ENCODE results near the gene SEC23A. TPM values are rescaled to one million over a fixed set of nuclear protein-coding genes. Genes with fewer than 3 reads are reported as not detected.
"Not testable (repeated sequence)": the region's sequence is repeated elsewhere in the genome, so short reads cannot be mapped to it uniquely, and the experiment has no call there.

The SEC23A gene
- total and polyA plus RNA-seq, 3 donors from 2014 or later: 39.0 to 79.2 (median 52.4) TPM

GRCh38 chr14:39102265-39102968, 618 bp downstream of the SEC23A start:
- Histone ChIP-seq H3K27me3 (no peaks in the 10 kb centered on the region), H3K4me3 (peak overlapping the region; percentile 90 to 96), H3K9me3 (no peaks in the 10 kb centered on the region), H3K36me3 (ENCODE audit: low read depth, missing control alignments) (no peaks in the 10 kb centered on the region), H3K4me1 (peaks cover 6% of the 10 kb centered on the region), H3K27ac (peak overlapping the region; percentile 96 to 98)
- no peak for TF ChIP-seq POLR2A (IDR thresholded peaks at IDR 0.05)
- TF ChIP-seq CTCF (IDR thresholded peaks at IDR 0.05): no peak
- no peak for DNase-seq
- 1% methylated on average over 12 to 21 of the region's 23 CpGs for WGBS, 2 donors
- intact Hi-C loops (cut with DNase I; ENCODE audit: low total_unique reads): loop anchor here (10.0 kb wide), 1 partner anchor 332 kb away; the partner anchor contains the start of gene FBXO33

DNA sequence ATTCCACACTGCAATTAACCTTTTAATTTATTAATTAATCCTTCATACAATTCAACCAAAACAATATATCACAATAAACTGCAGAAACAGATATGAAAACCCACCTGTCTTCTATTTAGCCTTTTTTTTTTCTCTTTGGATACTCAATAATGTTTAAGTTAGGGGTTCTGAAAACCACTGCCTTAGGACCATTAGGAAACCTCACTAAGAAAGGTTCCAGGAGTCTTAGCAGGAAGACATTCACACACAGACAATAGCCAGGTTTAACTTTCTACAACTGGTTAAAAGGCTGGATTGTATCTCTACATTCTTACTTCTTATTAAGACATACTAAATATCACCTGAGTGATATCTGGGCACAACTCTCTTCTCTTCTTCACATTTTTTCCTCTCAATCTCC, 3.3 kb downstream of the SEC23A start:
- H3K27ac ChIP-seq: no peak overlapping the region
- no peak for TF ChIP-seq POLR2A (IDR thresholded peaks at IDR 0.05)
- TF ChIP-seq CTCF (IDR thresholded peaks at IDR 0.05): no peak
- H3K4me1 ChIP-seq: peaks cover 6% of the 10 kb centered on the region
- DNase-seq: no peak
- intact Hi-C loops (cut with DNase I; ENCODE audit: low total_unique reads): loop anchor here (10.0 kb wide), 1 partner anchor 335 kb away; the partner anchor contains the start of gene FBXO33
- H3K27me3 ChIP-seq: no peaks in the 10 kb centered on the region
- no peaks in the 10 kb centered on the region for H3K36me3 ChIP-seq (ENCODE audit: low read depth, missing control alignments)
- no peak overlapping the region for H3K4me3 ChIP-seq
- no peaks in the 10 kb centered on the region for H3K9me3 ChIP-seq

GRCh38 chr14:39099215-39099614, 3.8 kb downstream of the SEC23A start:
- H3K4me1 ChIP-seq; DNase-seq; H3K4me3 ChIP-seq; intact Hi-C loops (cut with DNase I; ENCODE audit: low total_unique reads); H3K27ac ChIP-seq; H3K27me3 ChIP-seq; H3K36me3 ChIP-seq (ENCODE audit: low read depth, missing control alignments); H3K9me3 ChIP-seq: not testable (repeated sequence)
- 93 to 95% methylated on average over 10 of the region's 10 CpGs for WGBS, 2 donors

DNA sequence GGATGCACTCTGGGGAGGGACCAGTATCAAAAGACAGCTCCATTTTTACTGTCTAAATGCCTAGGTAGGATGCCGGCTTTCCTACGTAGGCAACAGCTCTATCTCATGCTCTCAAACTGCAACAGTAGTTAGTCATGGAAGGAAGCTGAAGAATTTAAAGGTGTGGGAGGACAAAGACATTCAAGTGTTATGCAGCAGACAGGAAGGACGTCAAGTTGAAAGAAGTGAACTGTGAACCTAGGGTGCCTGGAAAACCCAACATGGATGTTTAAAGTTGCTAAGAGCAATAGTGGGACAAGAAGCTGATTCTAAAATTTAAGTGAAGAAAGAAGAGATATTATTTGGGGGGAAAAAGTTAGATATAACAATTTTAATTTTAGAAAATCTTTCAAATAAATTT, 5.9 kb downstream of the SEC23A start:
- intact Hi-C loops (cut with DNase I; ENCODE audit: low total_unique reads): no loop called here
- TF ChIP-seq POLR2A (IDR thresholded peaks at IDR 0.05) (no peak), CTCF (IDR thresholded peaks at IDR 0.05) (no peak)
- 38 to 41% methylated on average over 3 of the region's 3 CpGs for whole genome bisulfite sequencing, 2 donors
- Histone ChIP-seq H3K27me3 (no peaks in the 10 kb centered on the region), H3K4me3 (no peak overlapping the region), H3K4me1 (no peaks in the 10 kb centered on the region), H3K27ac (no peak overlapping the region), H3K36me3 (ENCODE audit: low read depth, missing control alignments) (no peaks in the 10 kb centered on the region), H3K9me3 (no peaks in the 10 kb centered on the region)
- no peak for DNase-seq

DNA sequence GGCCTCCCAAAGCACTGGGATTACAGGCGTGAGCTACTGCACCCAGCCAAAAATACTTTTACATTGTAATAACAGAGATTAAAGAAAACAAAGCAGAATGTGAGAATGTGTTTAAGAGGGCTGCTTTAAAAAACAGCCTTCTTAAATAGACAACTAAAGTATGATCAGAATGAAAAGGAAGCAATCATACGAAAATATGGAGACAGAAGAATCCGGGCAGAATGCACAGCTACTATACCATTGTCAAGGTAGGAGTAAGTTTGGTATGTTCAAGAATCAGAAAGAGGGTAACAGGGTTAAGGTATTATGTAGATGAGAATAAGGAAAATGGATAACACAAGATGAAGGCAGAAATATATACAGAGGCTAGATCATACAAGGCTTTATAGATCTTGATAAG, 8.5 kb downstream of the SEC23A start:
- TF ChIP-seq CTCF (IDR thresholded peaks at IDR 0.05): no peak
- TF ChIP-seq POLR2A (IDR thresholded peaks at IDR 0.05): no peak
- Histone ChIP-seq H3K27ac (no peak overlapping the region), H3K4me3 (no peak overlapping the region), H3K9me3 (no peaks in the 10 kb centered on the region), H3K4me1 (no peaks in the 10 kb centered on the region), H3K27me3 (no peaks in the 10 kb centered on the region), H3K36me3 (ENCODE audit: low read depth, missing control alignments) (no peaks in the 10 kb centered on the region)
- 77 to 92% methylated on average over 3 of the region's 3 CpGs for WGBS, 2 donors
- intact Hi-C loops (cut with DNase I; ENCODE audit: low total_unique reads): no loop called here
- no peak for DNase-seq
